ENCODE measurements around the gene JUND. TPM values are rescaled to one million over a fixed set of nuclear protein-coding genes. Genes with fewer than 3 reads are reported as not detected.
"Not testable (repeated sequence)": the region's sequence is repeated elsewhere in the genome, so short reads cannot be mapped to it uniquely, and the experiment has no call there.

The JUND gene
- total RNA-seq, 1 experiment from 2014 or later: 151 TPM

DNA sequence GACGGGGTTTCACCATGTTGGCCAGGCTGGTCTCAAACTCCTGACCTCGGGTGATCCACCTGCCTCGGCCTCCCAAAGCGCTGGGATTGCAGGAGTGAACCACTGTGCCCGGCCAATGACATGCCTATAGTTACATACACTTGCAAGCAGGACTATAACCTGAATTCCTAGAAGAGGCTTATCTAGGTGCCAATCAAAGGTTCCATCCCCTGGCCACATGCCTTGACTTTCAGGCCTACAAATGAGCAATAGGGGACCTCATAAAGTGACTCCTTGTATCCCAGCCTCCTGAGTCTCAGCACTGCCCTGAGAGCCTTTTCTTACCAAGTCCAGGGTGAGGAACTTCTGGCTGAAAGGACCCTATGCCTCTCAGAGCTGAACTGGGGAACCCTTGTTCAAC is 45.4 kb upstream of the JUND start:
- Histone ChIP-seq H3K27ac (ENCODE audit: low read length) (no peak overlapping the region), H3K36me3 (ENCODE audit: low read depth, low read length) (no peaks in the 10 kb centered on the region), H3K4me1 (ENCODE audit: insufficient read depth, low read length) (peaks cover 23% of the 10 kb centered on the region), H3K79me2 (ENCODE audit: low read length) (peaks cover 12% of the 10 kb centered on the region), H2AFZ (ENCODE audit: low read length) (no peak overlapping the region), H3K4me2 (ENCODE audit: low read length) (no peak overlapping the region), H3K4me3 (ENCODE audit: low read length) (no peak overlapping the region), H4K20me1 (ENCODE audit: low read length) (no peaks in the 10 kb centered on the region), H3F3A (ENCODE audit: low read length, unreplicated experiment) (no peaks in the 10 kb centered on the region), H3K9me2 (replicated peaks; ENCODE audit: low read length) (no peaks in the 10 kb centered on the region), H3K27me3 (ENCODE audit: low read length) (no peaks in the 10 kb centered on the region), H3K9ac (ENCODE audit: low read length) (no peak overlapping the region), H3K9me3 (ENCODE audit: low read length) (no peaks in the 10 kb centered on the region)
- no TSS peak for BruUV-seq (replicated peaks)
- ChIA-PET CTCF (no interaction called here), POLR2A (ENCODE audit: unreplicated experiment) (no interaction called here)
- TF ChIP-seq EZH2 (IDR thresholded peaks at IDR 0.05; ENCODE audit: low read length, unreplicated experiment): no peak
- TF ChIP-seq, protein P1, sequence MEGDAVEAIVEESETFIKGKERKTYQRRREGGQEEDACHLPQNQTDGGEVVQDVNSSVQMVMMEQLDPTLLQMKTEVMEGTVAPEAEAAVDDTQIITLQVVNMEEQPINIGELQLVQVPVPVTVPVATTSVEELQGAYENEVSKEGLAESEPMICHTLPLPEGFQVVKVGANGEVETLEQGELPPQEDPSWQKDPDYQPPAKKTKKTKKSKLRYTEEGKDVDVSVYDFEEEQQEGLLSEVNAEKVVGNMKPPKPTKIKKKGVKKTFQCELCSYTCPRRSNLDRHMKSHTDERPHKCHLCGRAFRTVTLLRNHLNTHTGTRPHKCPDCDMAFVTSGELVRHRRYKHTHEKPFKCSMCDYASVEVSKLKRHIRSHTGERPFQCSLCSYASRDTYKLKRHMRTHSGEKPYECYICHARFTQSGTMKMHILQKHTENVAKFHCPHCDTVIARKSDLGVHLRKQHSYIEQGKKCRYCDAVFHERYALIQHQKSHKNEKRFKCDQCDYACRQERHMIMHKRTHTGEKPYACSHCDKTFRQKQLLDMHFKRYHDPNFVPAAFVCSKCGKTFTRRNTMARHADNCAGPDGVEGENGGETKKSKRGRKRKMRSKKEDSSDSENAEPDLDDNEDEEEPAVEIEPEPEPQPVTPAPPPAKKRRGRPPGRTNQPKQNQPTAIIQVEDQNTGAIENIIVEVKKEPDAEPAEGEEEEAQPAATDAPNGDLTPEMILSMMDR (conservative IDR thresholded peaks at IDR 0.05; ENCODE audit: low read depth, low read length): no peak
- no peak for TF ChIP-seq EZH2phosphoT487 (IDR thresholded peaks at IDR 0.05; ENCODE audit: borderline replicate concordance, low read length)
- ATAC-seq (no peak), DNase-seq (no peak)
- intact Hi-C loops (cut with micrococcal nuclease): loop anchor here (10.0 kb wide), 1 partner anchor 122 kb away; the partner anchor contains the start of gene RAB3A

DNA sequence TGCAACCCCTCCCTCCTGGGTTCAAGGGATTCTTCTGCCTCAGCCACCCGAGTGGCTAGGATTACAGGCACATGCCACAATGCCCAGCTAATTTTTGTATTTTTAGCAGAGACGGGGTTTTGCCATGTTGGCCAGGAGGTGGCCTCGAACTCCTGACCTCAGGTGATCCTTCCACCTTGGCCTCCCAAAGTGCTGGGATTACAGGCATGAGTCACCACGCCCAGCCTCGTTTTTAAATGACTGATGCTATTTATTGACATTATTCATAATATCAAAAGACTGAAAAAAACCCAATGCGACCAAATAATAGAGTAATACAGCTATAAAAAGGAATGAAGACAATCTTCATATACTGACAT is 42.9 kb upstream of the JUND start:
- not testable (repeated sequence) for H2AFZ ChIP-seq (ENCODE audit: low read length)
- peaks cover 25% of the 10 kb centered on the region for H3K4me1 ChIP-seq (ENCODE audit: insufficient read depth, low read length)

DNA sequence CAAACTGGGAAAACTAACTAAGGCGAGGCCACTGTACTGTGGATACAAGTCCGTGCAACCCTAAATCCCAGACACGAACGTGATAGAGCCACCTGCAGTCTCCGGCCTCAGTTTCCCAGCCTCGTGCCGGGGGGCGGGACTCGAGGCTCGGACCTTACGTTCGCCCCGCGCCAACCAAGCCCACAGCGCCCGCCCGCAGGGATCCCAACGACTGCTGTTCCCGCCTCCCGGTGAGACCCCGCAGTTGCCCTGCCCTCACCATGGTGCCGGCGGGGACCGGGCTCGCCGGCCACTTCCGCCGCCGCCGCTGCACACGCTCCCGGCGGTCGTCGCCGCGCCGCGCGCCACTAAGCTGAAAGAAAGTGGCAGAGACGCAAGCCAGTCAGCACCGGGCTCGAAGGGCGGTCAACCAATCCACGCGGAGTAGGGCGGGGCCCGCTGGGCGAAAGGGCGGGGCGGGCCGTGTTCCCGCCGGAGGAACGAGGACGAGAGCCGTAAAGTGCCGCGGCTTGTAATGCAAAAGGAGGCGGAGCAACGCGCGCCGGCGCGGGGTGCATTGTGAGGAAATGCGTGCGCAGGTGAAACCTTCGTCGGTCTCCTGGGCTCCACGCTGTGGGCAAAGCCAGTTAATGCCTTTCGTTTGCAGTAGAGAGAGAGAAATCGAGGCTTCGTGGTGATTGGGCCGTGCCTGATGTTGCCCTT is 41.5 kb upstream of the JUND start, which contains the start of gene LSM4:
TSS of gene LSM4 (minus strand) at position 318 of the 702 bp plus-strand sequence. CDS start at position 262, 56 bp downstream.
- no peaks in the 10 kb centered on the region for H3K9me2 ChIP-seq (replicated peaks; ENCODE audit: low read length)
- H3K79me2 ChIP-seq (ENCODE audit: low read length): peaks cover 43% of the 10 kb centered on the region
- DNase-seq (peak; percentile 99), ATAC-seq (peak; percentile 97)
- peak within 1 kb of the TSS; percentile 73 for H3K27ac ChIP-seq (ENCODE audit: low read length)
- no peaks in the 10 kb centered on the region for H3K27me3 ChIP-seq (ENCODE audit: low read length)
- H3K9ac ChIP-seq (ENCODE audit: low read length): peak within 1 kb of the TSS; percentile 99
- H3K36me3 ChIP-seq (ENCODE audit: low read depth, low read length): 0 out of 2 replicates have a peak, but pooled peaks cover 3% of the 10 kb centered on the region
- ChIA-PET POLR2A (ENCODE audit: unreplicated experiment) (interaction anchor here (0.5 to 1.8 kb wide), 7 partner anchors 31 to 1014 kb away, joined by 3 to 47 read pairs (median 4); partner anchors contain the start of gene JUND), CTCF (interaction anchor here (0.5 to 2.2 kb wide), 5 partner anchors 13 to 99 kb away, joined by 3 to 36 read pairs (median 4); partner anchors contain the start of gene JUND)
- H4K20me1 ChIP-seq (ENCODE audit: low read length): no peaks in the 10 kb centered on the region
- H3K4me1 ChIP-seq (ENCODE audit: insufficient read depth, low read length): peaks cover 25% of the 10 kb centered on the region
- H3K9me3 ChIP-seq (ENCODE audit: low read length): no peaks in the 10 kb centered on the region
- TF ChIP-seq EZH2 (IDR thresholded peaks at IDR 0.05; ENCODE audit: low read length, unreplicated experiment): no peak
- TF ChIP-seq EZH2phosphoT487 (IDR thresholded peaks at IDR 0.05; ENCODE audit: borderline replicate concordance, low read length): no peak
- TF ChIP-seq, protein P1 (conservative IDR thresholded peaks at IDR 0.05; ENCODE audit: low read depth, low read length): no peak
- peak within 1 kb of the TSS; percentile 99 for H3K4me2 ChIP-seq (ENCODE audit: low read length)
- no peaks in the 10 kb centered on the region for H3F3A ChIP-seq (ENCODE audit: low read length, unreplicated experiment)
- intact Hi-C loops (cut with micrococcal nuclease): loop anchor here (1.0 to 10.0 kb wide), 2 partner anchors 44 to 118 kb away; partner anchors contain the start of gene RAB3A
- H3K4me3 ChIP-seq (ENCODE audit: low read length): peak within 1 kb of the TSS; percentile 97
- H2AFZ ChIP-seq (ENCODE audit: low read length): peak within 1 kb of the TSS; percentile 90
- BruUV-seq (replicated peaks): no TSS peak

More for the DNA sequence above, 42.9 kb upstream of the JUND start:
- not testable (repeated sequence) for BruUV-seq (replicated peaks); H3F3A ChIP-seq (ENCODE audit: low read length, unreplicated experiment); H3K27me3 ChIP-seq (ENCODE audit: low read length); ATAC-seq; H3K9ac ChIP-seq (ENCODE audit: low read length); H3K36me3 ChIP-seq (ENCODE audit: low read depth, low read length); H3K4me3 ChIP-seq (ENCODE audit: low read length); H3K4me2 ChIP-seq (ENCODE audit: low read length); H3K9me2 ChIP-seq (replicated peaks; ENCODE audit: low read length); H4K20me1 ChIP-seq (ENCODE audit: low read length); H3K27ac ChIP-seq (ENCODE audit: low read length); H3K9me3 ChIP-seq (ENCODE audit: low read length)
- DNase-seq: peak; percentile 40
- H3K79me2 ChIP-seq (ENCODE audit: low read length): peaks cover 36% of the 10 kb centered on the region
- intact Hi-C loops (cut with micrococcal nuclease): loop anchor here (10.0 kb wide), 1 partner anchor 120 kb away; the partner anchor contains the start of gene RAB3A
- ChIA-PET CTCF (interaction anchor here (0.7 to 1.0 kb wide), 2 partner anchors 45 to 352 kb away, joined by 5 to 8 read pairs; no protein-coding TSS in a partner anchor), POLR2A (ENCODE audit: unreplicated experiment) (interaction anchor here (0.9 kb wide), 1 partner anchor 43 kb away, joined by 3 read pairs; the partner anchor contains the start of gene JUND)

Measured in PC-3 (cell line).